Colonic mucosa (tissue), 4 donors: ENCODE results near the gene GPR42. TPM values are rescaled to one million over a fixed set of nuclear protein-coding genes. Genes with fewer than 3 reads are reported as not detected.

Experiments used
- DNase-seq: peaks from one replicate; pipeline ENCODE4 v3.0.0-alpha.2; 2020
- H3K27ac ChIP-seq: fragments of 200-600 bp; one replicate; pipeline ENCODE4 v1.8.0; 2021
- H3K27me3 ChIP-seq: fragments of 200-600 bp; one replicate; pipeline ENCODE4 v1.8.0; 2021
- H3K36me3 ChIP-seq: fragments of 200-600 bp; one replicate; pipeline ENCODE4 v1.8.0; 2021
- H3K4me1 ChIP-seq: fragments of 200-600 bp; one replicate; pipeline ENCODE4 v1.8.0; 2021; ENCODE audit warnings: mild to moderate bottlenecking
- H3K4me3 ChIP-seq: fragments of 200-600 bp; one replicate; pipeline ENCODE4 v1.8.0; 2021
- H3K9ac ChIP-seq, 2 donors: one replicate each; pipeline ENCODE4 v1.7.0; 2013; ENCODE audit warnings: control low read depth in 2 of 2, low read depth in 2 of 2, low read length in 2 of 2
- H3K9me3 ChIP-seq: fragments of 200-600 bp; one replicate; pipeline ENCODE4 v1.8.0; 2021
- CTCF ChIP-seq: fragments of 200-600 bp; IDR thresholded peaks from one replicate; pipeline ENCODE4 v1.8.0; 2022; ENCODE audit warnings: antibody characterized with exemption, mild to moderate bottlenecking
- intact Hi-C: fragments of 100-400 bp; cut with DNase I; formaldehyde crosslinking; loops from one replicate; pipeline ENCODE4 v1.14.1; 2022
- total RNA-seq, 2 donors: library from RNA; stranded (reverse); fragmentation: NEBNext Ultra II Directional in 1 of 2; extraction: Animal tissue kit (Norgen Biotek cat#: 25700) in 1 of 2; gene quantifications; one replicate each; pipeline ENCODE4 v1.2.1, GENCODE V29; 2021
- donor health status: healthy.
- donor health status: DM: no; HTN: no; CAD: no.
- donor health status: DM: no; HTN: no; CAD: no.

Gene GPR42
- total RNA-seq, 2 donors from 2014 or later = not detected

GRCh38 chr19:35362261-35363000 lies 8.4 kb upstream of the GPR42 start:
- DNase-seq = no peak
- H3K4me3 ChIP-seq = no peak overlapping the region
- H3K36me3 ChIP-seq = no peaks in the 10 kb centered on the region
- H3K27ac ChIP-seq = no peak overlapping the region
- intact Hi-C loops = no loop called here
- no peak for TF ChIP-seq CTCF
- H3K9me3 ChIP-seq = no peaks in the 10 kb centered on the region
- no peaks in the 10 kb centered on the region for H3K27me3 ChIP-seq
- H3K9ac ChIP-seq = no peak overlapping the region
- H3K4me1 ChIP-seq = no peaks in the 10 kb centered on the region

GRCh38 chr19:35363001-35363590 lies 7.8 kb upstream of the GPR42 start:
- Histone ChIP-seq H3K27ac (no peak overlapping the region), H3K4me3 (no peak overlapping the region), H3K9ac (no peak overlapping the region), H3K27me3 (no peaks in the 10 kb centered on the region), H3K36me3 (no peaks in the 10 kb centered on the region), H3K4me1 (no peaks in the 10 kb centered on the region), H3K9me3 (no peaks in the 10 kb centered on the region)
- no peak for TF ChIP-seq CTCF
- DNase-seq = no peak
- intact Hi-C loops = no loop called here

GRCh38 chr19:35363711-35364425 lies 7.0 kb upstream of the GPR42 start:
- Histone ChIP-seq H3K9ac (no peak overlapping the region), H3K27me3 (no peaks in the 10 kb centered on the region), H3K4me1 (no peaks in the 10 kb centered on the region), H3K36me3 (no peaks in the 10 kb centered on the region), H3K9me3 (no peaks in the 10 kb centered on the region), H3K4me3 (no peak overlapping the region), H3K27ac (no peak overlapping the region)
- no peak for DNase-seq
- intact Hi-C loops = no loop called here
- no peak for TF ChIP-seq CTCF

GRCh38 chr19:35365303-35365702 lies 5.6 kb upstream of the GPR42 start:
- Histone ChIP-seq H3K27me3 (no peaks in the 10 kb centered on the region), H3K36me3 (no peaks in the 10 kb centered on the region), H3K4me1 (no peaks in the 10 kb centered on the region), H3K27ac (no peak overlapping the region), H3K4me3 (no peak overlapping the region), H3K9ac (no peak overlapping the region), H3K9me3 (no peaks in the 10 kb centered on the region)
- TF ChIP-seq CTCF = no peak
- DNase-seq = no peak
- intact Hi-C loops = no loop called here

GRCh38 chr19:35368378-35368777 lies 2.5 kb upstream of the GPR42 start:
- no peak overlapping the region for H3K27ac ChIP-seq

More at GRCh38 chr19:35368378-35368777, 2.5 kb upstream of the GPR42 start:
- DNase-seq = no peak
- Histone ChIP-seq H3K27me3 (no peaks in the 10 kb centered on the region), H3K9ac (no peak overlapping the region), H3K4me3 (no peak overlapping the region), H3K4me1 (no peaks in the 10 kb centered on the region), H3K36me3 (no peaks in the 10 kb centered on the region), H3K9me3 (no peaks in the 10 kb centered on the region)
- intact Hi-C loops = no loop called here
- TF ChIP-seq CTCF = no peak
